SU-DHL-6 (cell line): ENCODE measurements around the gene DGKH.

ENCODE experiments used
- H2AFZ ChIP-seq: fragments of 200-600 bp; sonication (generic); 2 replicates; pipeline ENCODE4 v1.6.1; 2014; ENCODE audit warnings: low read depth, mild to moderate bottlenecking, moderate library complexity, mixed read lengths, antibody characterized with exemption, low read length; ENCODE audit not compliant: severe bottlenecking
- H3F3A ChIP-seq: fragments of 200-600 bp; shearing (Covaris generic); 2 replicates; pipeline ENCODE4 v1.6.0; 2016; ENCODE audit warnings: antibody characterized with exemption, mild to moderate bottlenecking; ENCODE audit not compliant: insufficient read depth
- H3K27ac ChIP-seq: fragments of 200-600 bp; sonication (generic); 2 replicates; pipeline ENCODE4 v1.5.1; 2016; ENCODE audit warnings: low read depth, mild to moderate bottlenecking, low read length, moderate library complexity, mixed read lengths
- H3K27me3 ChIP-seq: fragments of 200-600 bp; sonication (generic), shearing (Covaris generic); 2 replicates; pipeline ENCODE4 v1.6.0; 2014; ENCODE audit warnings: mild to moderate bottlenecking, low read length
- H3K36me3 ChIP-seq: fragments of 200-600 bp; sonication (generic); 2 replicates; pipeline ENCODE4 v1.6.1; 2014; ENCODE audit warnings: mild to moderate bottlenecking, low read length, mixed read lengths
- H3K4me2 ChIP-seq: fragments of 300-600, 200-600 bp; shearing (Covaris generic), sonication (generic); 2 replicates; pipeline ENCODE4 v1.6.0; 2014; ENCODE audit warnings: low read length, low read depth, mild to moderate bottlenecking; ENCODE audit not compliant: poor library complexity, severe bottlenecking
- H3K4me3 ChIP-seq: fragments of 200-600 bp; sonication (generic); 2 replicates; pipeline ENCODE4 v1.5.1; 2014; ENCODE audit warnings: antibody characterized with exemption, low read length, mild to moderate bottlenecking, mixed read lengths; ENCODE audit not compliant: insufficient read depth, poor library complexity, severe bottlenecking
- H3K79me2 ChIP-seq: fragments of 200-600 bp; sonication (generic); 2 replicates; pipeline ENCODE4 v1.6.1; 2014; ENCODE audit warnings: mild to moderate bottlenecking, low read length, moderate library complexity; ENCODE audit not compliant: insufficient read depth
- H3K9ac ChIP-seq: fragments of 200-600 bp; sonication (generic); 2 replicates; pipeline ENCODE4 v1.7.0; 2014; ENCODE audit warnings: mild to moderate bottlenecking, low read length
- H3K9me2 ChIP-seq: fragments of 200-600 bp; sonication (generic); replicated peaks from 2 replicates; pipeline ENCODE4 v1.6.1; 2014; ENCODE audit warnings: low read length; ENCODE audit not compliant: insufficient read depth
- H3K9me3 ChIP-seq: fragments of 200-600 bp; sonication (generic); 2 replicates; pipeline ENCODE4 v1.6.1; 2014; ENCODE audit warnings: low read length, mixed read lengths; ENCODE audit not compliant: insufficient read depth
- H4K20me1 ChIP-seq: fragments of 200-600 bp; sonication (generic); 2 replicates; pipeline ENCODE4 v1.6.1; 2014; ENCODE audit warnings: low read depth, mild to moderate bottlenecking, antibody characterized with exemption, low read length, moderate library complexity, mixed read lengths
- CTCF ChIP-seq: fragments of 200-600 bp; sonication (generic); IDR thresholded peaks from one replicate; pipeline ENCODE4 v1.5.1; 2017; ENCODE audit warnings: antibody characterized with exemption, mild to moderate bottlenecking, low read length, moderate library complexity; ENCODE audit not compliant: insufficient read depth, poor library complexity, severe bottlenecking
- EZH2phosphoT487 ChIP-seq: fragments of 200-600 bp; sonication (generic), shearing (Covaris generic); conservative IDR thresholded peaks from 2 replicates; pipeline ENCODE4 v1.6.1; 2018; ENCODE audit warnings: mild to moderate bottlenecking, antibody characterized with exemption, low read length, moderate library complexity, mixed read lengths

Gene DGKH

GRCh38 chr13:42149136-42149535, 100.7 kb downstream of the DGKH start:
- H3K36me3 ChIP-seq: no peaks in the 10 kb centered on the region
- H2AFZ ChIP-seq: no peak overlapping the region
- no peaks in the 10 kb centered on the region for H3K27me3 ChIP-seq
- no peak overlapping the region for H3K4me2 ChIP-seq
- H3K9me2 ChIP-seq: no peaks in the 10 kb centered on the region
- H3K9ac ChIP-seq: no peak overlapping the region
- H3K79me2 ChIP-seq: no peaks in the 10 kb centered on the region
- no peak overlapping the region for H3K27ac ChIP-seq
- H4K20me1 ChIP-seq: no peaks in the 10 kb centered on the region
- H3K4me3 ChIP-seq: no peak overlapping the region
- TF ChIP-seq CTCF (no peak), EZH2phosphoT487 (no peak)
- H3K9me3 ChIP-seq: no peaks in the 10 kb centered on the region
- no peaks in the 10 kb centered on the region for H3F3A ChIP-seq

GRCh38 chr13:42151781-42152180, 103.3 kb downstream of the DGKH start:
- Histone ChIP-seq H3K9ac (no peak overlapping the region), H3K27me3 (no peaks in the 10 kb centered on the region), H3K4me3 (no peak overlapping the region), H3F3A (no peaks in the 10 kb centered on the region), H4K20me1 (no peaks in the 10 kb centered on the region), H3K79me2 (no peaks in the 10 kb centered on the region), H3K4me2 (no peak overlapping the region), H3K27ac (no peak overlapping the region), H3K9me2 (no peaks in the 10 kb centered on the region), H2AFZ (no peak overlapping the region), H3K36me3 (no peaks in the 10 kb centered on the region), H3K9me3 (no peaks in the 10 kb centered on the region)
- TF ChIP-seq EZH2phosphoT487: no peak

GRCh38 chr13:42152495-42152894, 104.0 kb downstream of the DGKH start:
- no peaks in the 10 kb centered on the region for H3F3A ChIP-seq
- no peaks in the 10 kb centered on the region for H3K79me2 ChIP-seq
- no peaks in the 10 kb centered on the region for H3K27me3 ChIP-seq
- H4K20me1 ChIP-seq: no peaks in the 10 kb centered on the region
- H3K9ac ChIP-seq: no peak overlapping the region
- no peak for TF ChIP-seq CTCF
- TF ChIP-seq EZH2phosphoT487: no peak
- no peak overlapping the region for H3K27ac ChIP-seq
- H2AFZ ChIP-seq: no peak overlapping the region
- H3K9me2 ChIP-seq: no peaks in the 10 kb centered on the region
- no peak overlapping the region for H3K4me3 ChIP-seq
- no peaks in the 10 kb centered on the region for H3K9me3 ChIP-seq
- H3K36me3 ChIP-seq: no peaks in the 10 kb centered on the region
- H3K4me2 ChIP-seq: no peak overlapping the region

GRCh38 chr13:42153199-42154113, 105.0 kb downstream of the DGKH start:
- no peak overlapping the region for H3K27ac ChIP-seq
- no peaks in the 10 kb centered on the region for H3K9me2 ChIP-seq
- H3K4me2 ChIP-seq: no peak overlapping the region
- no peaks in the 10 kb centered on the region for H3K27me3 ChIP-seq
- TF ChIP-seq EZH2phosphoT487: no peak
- TF ChIP-seq CTCF: no peak
- no peak overlapping the region for H3K9ac ChIP-seq
- no peaks in the 10 kb centered on the region for H3K9me3 ChIP-seq
- H3K79me2 ChIP-seq: no peaks in the 10 kb centered on the region
- H3F3A ChIP-seq: no peaks in the 10 kb centered on the region
- no peaks in the 10 kb centered on the region for H3K36me3 ChIP-seq
- no peak overlapping the region for H2AFZ ChIP-seq
- H3K4me3 ChIP-seq: no peak overlapping the region
- no peaks in the 10 kb centered on the region for H4K20me1 ChIP-seq
